IPS-15b (cell line): ENCODE results near the gene SWT1.
"Not testable (repeated sequence)": the region's sequence is repeated elsewhere in the genome, so short reads cannot be mapped to it uniquely, and the experiment has no call there.

ENCODE experiments used
- H3K27me3 ChIP-seq: one replicate; pipeline ENCODE4 v1.6.1; 2013; ENCODE audit warnings: low read length; ENCODE audit not compliant: control insufficient read depth, insufficient read depth
- H3K36me3 ChIP-seq: one replicate; pipeline ENCODE4 v1.6.1; 2013; ENCODE audit warnings: low read length; ENCODE audit not compliant: control insufficient read depth, insufficient read depth
- H3K4me1 ChIP-seq: one replicate; pipeline ENCODE4 v1.6.1; 2013; ENCODE audit warnings: mild to moderate bottlenecking, low read length; ENCODE audit not compliant: control insufficient read depth, insufficient read depth
- H3K4me3 ChIP-seq: one replicate; pipeline ENCODE4 v1.5.1; 2013; ENCODE audit warnings: low read depth, low read length
- H3K9ac ChIP-seq: one replicate; pipeline ENCODE4 v1.6.1; 2013; ENCODE audit warnings: low read depth, mild to moderate bottlenecking, low read length
- H3K9me3 ChIP-seq: one replicate; pipeline ENCODE4 v1.6.1; 2013; ENCODE audit warnings: mild to moderate bottlenecking, low read length; ENCODE audit not compliant: control insufficient read depth, insufficient read depth

Gene SWT1

DNA sequence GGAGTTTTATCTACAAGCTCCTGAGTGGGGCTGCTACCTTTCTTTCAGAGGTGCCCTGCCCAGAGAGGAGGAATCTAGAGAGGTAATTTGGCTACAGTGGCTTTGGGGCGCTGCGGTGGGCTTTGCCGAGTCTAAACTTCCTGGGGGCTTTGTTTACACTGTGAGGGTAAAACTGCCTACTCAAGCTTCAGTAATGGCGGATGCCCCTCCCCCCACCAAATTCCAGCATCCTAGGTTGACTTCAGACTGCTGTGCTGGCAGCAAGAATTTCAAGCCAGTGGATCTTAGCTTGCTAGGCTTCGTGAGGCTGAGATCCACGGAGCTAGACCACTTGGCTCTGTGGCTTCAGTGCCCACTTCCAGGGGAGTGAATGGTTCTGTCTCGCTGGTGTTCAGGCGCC is 43.9 kb downstream of the SWT1 start:
- H3K9ac ChIP-seq: no peak overlapping the region
- no peaks in the 10 kb centered on the region for H3K36me3 ChIP-seq
- no peak overlapping the region for H3K4me3 ChIP-seq
- H3K27me3 ChIP-seq: no peaks in the 10 kb centered on the region
- H3K9me3 ChIP-seq: no peaks in the 10 kb centered on the region
- H3K4me1 ChIP-seq: no peaks in the 10 kb centered on the region

DNA sequence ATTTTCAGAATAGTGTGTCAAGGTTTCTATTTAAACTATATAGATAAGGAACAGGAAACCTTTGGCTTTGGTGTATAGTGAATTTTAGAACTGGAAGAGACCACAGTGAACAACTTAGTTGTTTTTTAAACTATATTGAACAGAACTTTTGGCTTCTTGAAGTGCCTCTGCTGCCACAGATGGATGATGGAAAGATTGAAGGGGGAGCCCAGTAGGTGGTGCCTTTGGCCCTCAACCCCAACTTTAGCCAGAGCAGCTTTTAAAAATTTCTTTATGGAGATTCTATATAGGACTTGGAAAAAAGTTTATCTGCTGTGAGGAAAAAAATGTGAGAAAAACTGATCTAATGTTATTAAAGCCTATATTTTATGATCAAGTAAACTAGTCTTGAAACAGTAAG is 50.2 kb downstream of the SWT1 start:
- Histone ChIP-seq H3K36me3 (no peaks in the 10 kb centered on the region), H3K9ac (no peak overlapping the region), H3K27me3 (no peaks in the 10 kb centered on the region), H3K9me3 (no peaks in the 10 kb centered on the region), H3K4me3 (no peak overlapping the region), H3K4me1 (no peaks in the 10 kb centered on the region)

DNA sequence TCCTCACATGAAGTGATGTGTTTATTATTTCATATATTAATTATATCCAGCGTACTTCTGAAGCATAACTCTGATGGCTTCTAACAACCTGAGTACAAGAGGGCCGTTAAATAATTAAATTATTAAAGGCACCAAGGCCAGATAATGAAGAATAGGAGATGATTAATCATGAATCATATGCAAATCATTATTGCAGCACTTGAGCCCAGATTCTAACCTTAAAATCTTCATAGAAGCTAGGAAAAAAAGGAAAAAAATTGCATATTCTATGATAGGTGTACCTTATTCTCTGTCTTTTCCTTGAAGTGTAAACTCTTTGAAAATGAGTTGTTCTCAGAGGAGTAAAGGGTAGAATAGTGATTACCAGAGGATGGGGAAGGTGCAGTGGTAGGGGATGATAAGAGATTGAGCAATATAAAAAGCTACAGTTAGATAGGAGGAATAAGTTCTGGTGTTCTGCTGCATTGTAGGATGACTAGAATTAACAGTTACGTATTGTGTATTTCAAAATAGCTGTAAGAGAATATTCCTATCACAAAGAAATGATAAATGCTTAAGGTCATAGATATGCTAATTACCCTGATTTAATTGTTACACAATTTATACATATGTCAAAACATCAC is 51.1 kb downstream of the SWT1 start:
- Histone ChIP-seq H3K9ac (no peak overlapping the region), H3K4me1 (no peaks in the 10 kb centered on the region), H3K27me3 (no peaks in the 10 kb centered on the region), H3K4me3 (no peak overlapping the region), H3K9me3 (no peaks in the 10 kb centered on the region), H3K36me3 (no peaks in the 10 kb centered on the region)

DNA sequence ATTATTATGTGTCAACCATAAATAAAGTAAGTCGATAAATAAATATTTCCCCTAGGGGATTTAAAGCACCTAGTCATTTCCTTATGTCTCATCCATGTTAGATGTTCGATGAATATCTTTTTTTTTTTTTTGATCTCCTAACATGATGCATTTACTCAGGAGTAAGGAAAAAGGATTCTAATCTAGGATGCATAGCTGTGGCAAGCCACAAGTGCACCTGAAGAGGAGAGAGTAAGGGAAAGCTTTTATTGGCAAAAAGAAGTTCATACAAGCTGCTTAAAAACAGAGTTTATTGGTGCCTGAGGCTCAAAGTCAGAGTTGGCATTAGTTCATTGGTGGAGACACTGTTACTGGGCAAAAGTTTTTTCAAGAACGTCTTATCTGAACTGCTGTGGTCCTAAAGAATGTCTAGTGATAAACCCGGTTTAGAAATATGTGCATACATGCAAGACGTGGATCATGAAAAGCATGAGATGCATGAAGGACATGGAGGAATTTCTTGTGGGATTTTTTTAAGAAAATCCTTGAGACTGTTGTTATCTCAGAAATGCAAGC is 51.7 kb downstream of the SWT1 start:
- no peaks in the 10 kb centered on the region for H3K36me3 ChIP-seq
- H3K27me3 ChIP-seq: no peaks in the 10 kb centered on the region
- no peak overlapping the region for H3K9ac ChIP-seq
- H3K9me3 ChIP-seq: no peaks in the 10 kb centered on the region
- no peak overlapping the region for H3K4me3 ChIP-seq
- no peaks in the 10 kb centered on the region for H3K4me1 ChIP-seq

DNA sequence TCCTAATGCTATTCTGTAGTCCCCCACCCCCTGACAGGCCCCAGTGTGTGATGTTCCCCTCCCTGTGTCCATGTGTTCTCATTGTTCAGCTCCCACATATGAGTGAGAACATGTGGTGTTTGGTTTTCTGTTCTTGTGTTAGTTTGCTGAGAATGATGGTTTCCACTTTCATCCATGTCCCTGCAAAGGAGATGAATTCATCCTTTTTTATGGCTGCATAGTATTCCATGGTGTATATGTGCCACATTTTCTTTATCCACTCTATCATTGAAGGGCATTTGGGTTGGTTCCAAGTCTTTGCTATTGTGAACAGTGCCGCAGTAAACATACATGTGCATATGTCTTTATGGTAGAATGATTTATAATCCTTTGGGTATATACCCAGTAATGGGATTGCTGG is 52.4 kb downstream of the SWT1 start:
- not testable (repeated sequence) for H3K4me1 ChIP-seq, H3K36me3 ChIP-seq, H3K27me3 ChIP-seq, H3K9ac ChIP-seq, H3K9me3 ChIP-seq, H3K4me3 ChIP-seq

DNA sequence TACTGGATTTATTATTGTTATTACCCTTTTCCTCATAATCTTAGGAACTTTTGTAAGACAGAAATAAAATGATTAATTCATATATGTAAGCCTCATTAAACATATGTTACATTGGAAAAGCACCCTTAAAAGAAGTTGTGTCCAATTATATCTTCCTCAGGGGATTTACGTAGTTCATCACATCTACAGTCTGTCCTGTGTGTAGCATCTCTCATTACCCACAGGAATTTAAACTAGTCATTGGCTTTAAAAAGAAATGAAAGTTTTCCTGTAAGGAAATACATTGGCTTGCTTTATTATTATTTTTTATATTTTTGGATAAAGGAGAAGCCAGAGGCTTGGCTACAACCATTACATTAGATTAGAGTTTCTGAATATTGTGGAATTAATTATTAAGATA is 56.1 kb downstream of the SWT1 start:
- Histone ChIP-seq H3K4me3 (no peak overlapping the region), H3K36me3 (no peaks in the 10 kb centered on the region), H3K9me3 (no peaks in the 10 kb centered on the region), H3K4me1 (no peaks in the 10 kb centered on the region), H3K27me3 (no peaks in the 10 kb centered on the region), H3K9ac (no peak overlapping the region)

DNA sequence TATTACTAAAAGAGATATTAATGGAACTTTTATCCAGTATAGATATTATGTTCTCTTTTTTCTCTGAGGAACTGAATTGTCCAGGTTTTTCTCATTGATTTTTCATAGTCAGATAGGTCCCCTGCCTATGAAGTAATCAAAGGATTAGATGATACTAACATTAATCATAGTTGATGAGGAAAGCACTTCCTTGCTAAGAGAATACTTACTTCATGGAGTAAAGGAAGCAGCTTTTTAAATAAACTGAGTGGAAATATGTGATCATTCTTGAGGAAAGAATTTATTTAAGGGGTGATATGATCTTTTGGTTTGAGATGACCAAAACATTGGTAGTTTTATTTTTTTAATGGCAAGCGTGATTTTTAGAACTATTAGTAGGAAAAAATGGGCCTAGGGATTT is 58.9 kb downstream of the SWT1 start:
- Histone ChIP-seq H3K4me1 (no peaks in the 10 kb centered on the region), H3K9me3 (no peaks in the 10 kb centered on the region), H3K4me3 (no peak overlapping the region), H3K27me3 (no peaks in the 10 kb centered on the region), H3K9ac (no peak overlapping the region), H3K36me3 (no peaks in the 10 kb centered on the region)

DNA sequence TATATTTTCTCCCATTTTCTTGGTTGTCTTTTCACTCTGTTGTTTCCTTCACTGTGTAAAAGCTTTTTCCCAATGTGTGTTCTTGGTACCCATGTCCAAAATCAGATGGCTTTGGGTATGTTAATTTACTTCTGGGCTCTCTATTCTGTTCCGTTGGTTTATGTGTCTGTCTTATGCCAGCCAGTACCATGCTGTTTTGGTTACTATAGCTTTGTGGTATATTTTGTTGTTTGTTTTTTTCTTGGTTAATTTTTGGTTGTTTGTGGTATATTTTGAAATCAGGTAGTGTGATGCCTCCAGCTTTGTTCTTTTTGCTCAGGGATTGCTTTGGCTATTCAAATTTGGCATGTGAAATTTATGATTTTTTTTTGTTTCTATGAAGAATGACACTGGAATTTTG is 67.2 kb downstream of the SWT1 start:
- no peaks in the 10 kb centered on the region for H3K4me1 ChIP-seq

DNA sequence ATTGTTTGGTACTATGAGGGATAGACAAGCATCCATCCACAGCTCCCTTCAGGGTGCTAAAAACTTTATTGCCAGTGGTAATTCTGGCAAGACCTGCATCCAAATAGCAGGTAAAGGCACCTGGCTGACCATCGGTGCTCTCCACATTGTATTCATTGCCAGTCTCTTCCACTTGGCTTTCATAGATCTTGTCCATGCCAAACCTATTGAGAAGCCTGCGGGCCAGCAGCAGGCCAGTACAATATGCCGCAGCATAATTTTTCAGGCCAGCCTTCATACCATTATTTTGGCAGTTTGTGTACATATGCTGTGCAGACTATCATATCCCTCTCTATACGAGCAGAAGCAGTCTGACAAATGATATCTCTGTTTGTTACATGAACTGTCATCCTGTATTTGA is 70.2 kb downstream of the SWT1 start:
- no peaks in the 10 kb centered on the region for H3K27me3 ChIP-seq
- H3K4me1 ChIP-seq: no peaks in the 10 kb centered on the region

More for the DNA sequence above, 67.2 kb downstream of the SWT1 start:
- Histone ChIP-seq H3K36me3 (no peaks in the 10 kb centered on the region), H3K9me3 (peaks cover 4% of the 10 kb centered on the region), H3K9ac (no peak overlapping the region), H3K27me3 (no peaks in the 10 kb centered on the region), H3K4me3 (no peak overlapping the region)

DNA sequence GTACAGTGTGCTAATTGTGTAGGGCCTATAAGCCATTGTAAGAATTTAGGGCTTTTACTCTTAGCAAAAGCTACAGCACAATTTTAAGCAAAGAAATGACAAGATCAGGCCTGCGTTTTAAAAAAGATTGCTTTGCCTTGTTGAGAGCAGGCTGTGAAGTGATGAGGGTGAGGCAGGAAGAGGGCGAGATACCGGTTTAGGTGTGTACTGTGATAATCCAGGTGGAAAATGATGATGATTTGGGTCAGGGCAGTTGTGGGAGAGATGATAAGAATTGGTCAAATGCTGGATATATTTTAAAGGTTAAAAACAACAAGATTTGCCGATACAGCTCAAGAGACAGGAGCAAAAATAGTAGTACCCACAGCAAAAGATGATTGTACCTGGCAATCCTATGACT is 72.0 kb downstream of the SWT1 start:
- Histone ChIP-seq H3K9ac (no peak overlapping the region), H3K4me1 (no peaks in the 10 kb centered on the region), H3K36me3 (no peaks in the 10 kb centered on the region), H3K4me3 (no peak overlapping the region), H3K9me3 (peaks cover under 1% of the 10 kb centered on the region), H3K27me3 (no peaks in the 10 kb centered on the region)

More for the DNA sequence above, 70.2 kb downstream of the SWT1 start:
- Histone ChIP-seq H3K9ac (no peak overlapping the region), H3K4me3 (no peak overlapping the region), H3K36me3 (no peaks in the 10 kb centered on the region), H3K9me3 (peaks cover 4% of the 10 kb centered on the region)

DNA sequence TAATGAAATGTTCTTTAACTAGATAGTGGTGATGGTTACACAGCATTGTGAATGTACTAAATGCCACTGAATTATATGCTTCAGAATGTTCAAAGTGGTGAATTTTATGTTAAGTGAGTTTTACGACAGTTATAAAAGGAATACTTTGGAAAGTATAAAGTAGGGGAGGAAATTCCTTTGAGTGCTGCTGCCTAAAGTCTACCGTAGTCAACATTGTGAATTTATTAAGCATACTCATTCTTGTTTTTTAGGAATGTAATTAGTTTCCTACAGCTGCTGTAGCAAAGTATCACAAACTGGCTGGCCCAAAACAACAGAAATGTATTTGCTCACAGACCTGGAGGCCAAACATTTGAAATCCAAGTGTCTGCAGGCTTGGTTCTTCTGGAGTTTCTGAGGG is 73.0 kb downstream of the SWT1 start:
- Histone ChIP-seq H3K9ac (no peak overlapping the region), H3K9me3 (no peaks in the 10 kb centered on the region), H3K27me3 (no peaks in the 10 kb centered on the region), H3K4me1 (no peaks in the 10 kb centered on the region), H3K36me3 (no peaks in the 10 kb centered on the region), H3K4me3 (no peak overlapping the region)

DNA sequence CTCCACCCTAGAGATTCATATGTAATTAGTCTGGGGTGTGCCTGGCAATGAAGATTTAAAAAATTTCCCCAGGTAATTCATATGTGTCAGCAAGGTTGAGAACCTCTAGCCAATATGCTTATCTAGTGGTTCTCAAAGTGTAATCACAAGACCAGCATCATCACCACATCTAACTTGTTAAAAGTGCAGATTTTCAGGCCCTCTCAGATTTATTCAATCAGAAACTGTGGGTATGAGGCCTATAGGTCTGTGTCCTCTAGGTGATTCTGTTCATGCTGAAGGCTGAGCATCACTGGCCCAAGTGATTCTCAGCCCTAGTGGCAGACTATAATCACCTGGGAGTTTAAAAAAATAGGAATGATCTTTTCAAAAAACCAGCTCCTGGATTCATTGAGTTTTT is 75.9 kb downstream of the SWT1 start:
- Histone ChIP-seq H3K27me3 (no peaks in the 10 kb centered on the region), H3K36me3 (no peaks in the 10 kb centered on the region), H3K4me1 (no peaks in the 10 kb centered on the region)

More for the DNA sequence above, 75.9 kb downstream of the SWT1 start:
- no peaks in the 10 kb centered on the region for H3K9me3 ChIP-seq
- no peak overlapping the region for H3K4me3 ChIP-seq
- peak overlapping the region; percentile 3 for H3K9ac ChIP-seq
